Stimulated activated CD8-positive, alpha-beta memory T cell treated with anti-CD3 and anti-CD28 coated beads, Interleukin-4, amount 100 ng/mL, for 4 hours (primary cell): Measurements from ENCODE around the gene RNF113B.

Experiments
- DNase-seq, 2 donors: peaks; one replicate each; pipeline ENCODE4 v3.0.0-alpha.2; 2020; ENCODE audit warnings: low read depth in 2 of 2, low spot score in 1 of 2

The RNF113B gene

DNA sequence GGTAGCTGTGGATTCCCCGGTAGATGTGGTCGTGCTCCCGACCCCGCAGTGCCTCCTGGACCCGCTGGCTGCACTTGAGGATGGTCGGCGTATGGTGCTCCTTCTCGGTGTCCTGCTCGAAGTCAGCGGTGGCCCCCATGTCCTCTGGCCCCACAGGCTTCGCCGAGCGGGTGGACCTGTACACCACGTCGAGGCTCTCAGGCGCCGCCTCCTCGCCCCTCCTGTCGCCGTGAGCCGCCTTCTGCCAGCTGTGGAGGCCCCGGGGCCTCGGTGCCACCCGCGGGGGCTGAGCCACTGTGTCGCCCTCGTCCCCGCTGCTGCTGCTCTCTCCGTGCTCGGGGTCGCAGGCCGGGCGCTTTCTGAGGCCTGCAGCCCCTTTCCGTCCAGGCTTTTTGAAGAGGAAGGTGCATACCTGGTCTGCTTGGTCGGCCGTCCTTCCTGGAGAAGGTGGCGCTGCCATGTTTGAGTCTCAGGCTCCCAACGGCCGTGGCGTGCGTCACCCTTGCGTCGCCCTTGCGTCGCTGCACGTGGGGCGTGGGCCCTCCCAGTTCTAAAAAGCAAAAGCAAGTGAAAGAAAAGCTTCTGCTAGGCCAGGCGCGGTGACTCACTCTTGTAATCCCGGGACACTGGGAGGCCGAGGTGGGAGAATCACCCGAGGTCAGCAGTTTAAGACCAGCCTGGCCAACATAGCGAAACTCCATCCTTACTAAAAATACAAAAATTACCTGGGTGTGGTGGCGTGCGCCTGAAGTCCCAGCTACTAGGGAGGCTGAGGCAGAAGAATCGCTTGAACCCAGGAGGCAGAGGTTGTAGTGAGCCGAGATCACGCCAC lies at the start of gene RNF113B:
Gene RNF113B, minus strand, starts transcription at position 493 of the 832 bp plus-strand sequence. Its CDS starts 33 bp downstream, at position 460.
- no peak for DNase-seq

DNA sequence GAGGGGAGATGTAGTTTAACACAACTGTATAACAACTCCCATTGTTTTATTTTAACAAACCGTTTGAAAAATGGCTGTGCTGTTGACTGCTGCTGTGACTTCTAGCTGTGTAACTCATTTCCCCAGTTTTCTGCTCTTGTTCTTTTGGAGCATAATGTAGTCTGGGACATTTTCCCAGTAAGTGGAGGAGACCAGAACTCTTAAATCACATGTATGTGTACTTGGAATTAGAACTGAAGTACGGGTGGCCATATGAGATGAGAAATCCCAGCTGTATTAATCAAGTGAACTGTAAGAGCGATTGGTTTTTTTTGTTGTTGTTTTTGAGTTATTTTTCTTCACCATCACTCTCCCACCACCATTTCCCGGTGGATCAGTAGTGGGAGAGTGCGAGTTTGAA lies 49.4 kb upstream of the RNF113B start:
- no peak for DNase-seq

GRCh38 chr13:98225036-98225940 lies 48.2 kb upstream of the RNF113B start:
- no peak for DNase-seq

GRCh38 chr13:98224557-98224956 lies 47.5 kb upstream of the RNF113B start:
- no peak for DNase-seq

DNA sequence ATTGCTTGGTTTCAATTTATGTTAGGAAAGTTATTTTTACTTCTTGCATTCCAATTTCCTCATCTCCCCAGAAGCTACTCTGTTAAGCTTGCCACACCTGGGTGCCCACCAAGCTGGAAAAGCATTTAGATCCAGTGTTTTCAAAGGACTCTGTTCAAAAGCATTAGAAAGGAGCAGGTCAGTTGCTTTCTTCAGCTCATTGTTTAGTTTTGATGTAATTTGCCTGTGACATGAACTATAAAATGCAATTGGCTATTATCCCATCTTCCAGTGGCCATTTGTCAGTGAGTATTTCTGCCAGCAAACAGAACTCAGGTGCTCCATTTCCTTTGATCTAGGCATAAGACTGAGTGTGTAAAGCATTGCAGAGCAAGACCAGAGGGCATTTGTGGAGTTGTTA lies 46.7 kb upstream of the RNF113B start:
- DNase-seq, result no peak

DNA sequence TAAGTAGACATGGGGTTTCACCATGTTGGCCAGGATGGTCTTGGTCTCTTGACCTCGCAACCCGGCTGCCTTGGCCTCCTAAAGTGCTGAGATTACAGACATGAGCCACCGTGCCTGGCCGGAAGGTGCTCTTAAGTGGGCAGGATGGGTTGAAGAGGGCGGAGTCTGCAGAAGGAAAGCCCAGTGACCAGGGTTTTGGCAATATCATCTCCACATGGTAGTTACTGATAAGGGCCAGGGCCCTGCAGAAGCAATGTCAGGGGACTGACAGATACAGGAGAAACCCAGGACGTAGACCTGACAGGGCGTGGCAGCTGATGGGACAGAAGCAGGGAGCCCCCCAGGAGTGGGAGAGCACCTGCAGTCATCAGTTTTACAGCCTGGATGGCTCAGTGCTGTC lies 45.7 kb upstream of the RNF113B start:
- DNase-seq, result no peak

DNA sequence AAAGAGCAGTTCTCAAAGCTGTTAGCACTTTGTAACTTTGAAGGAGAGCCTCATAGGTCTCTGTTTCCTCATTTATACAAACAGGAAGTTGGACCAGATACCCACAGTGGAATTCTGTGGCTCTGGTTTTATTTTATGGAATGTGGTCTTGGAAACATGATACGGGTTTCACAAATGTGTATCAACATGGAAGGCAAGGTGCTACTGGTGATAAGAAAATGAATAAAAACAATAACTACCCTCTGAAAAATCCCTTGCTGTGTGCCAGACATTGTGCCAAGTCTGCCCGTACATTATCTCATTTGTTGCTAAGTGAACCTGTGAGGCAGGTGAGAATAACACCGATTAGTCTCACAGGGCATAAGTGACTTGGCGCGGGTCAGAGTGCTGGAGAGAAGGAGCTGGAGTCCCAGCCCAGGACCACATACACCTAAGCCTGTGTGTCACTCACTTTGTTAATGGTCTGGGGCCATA lies 45.0 kb upstream of the RNF113B start:
- no peak for DNase-seq

DNA sequence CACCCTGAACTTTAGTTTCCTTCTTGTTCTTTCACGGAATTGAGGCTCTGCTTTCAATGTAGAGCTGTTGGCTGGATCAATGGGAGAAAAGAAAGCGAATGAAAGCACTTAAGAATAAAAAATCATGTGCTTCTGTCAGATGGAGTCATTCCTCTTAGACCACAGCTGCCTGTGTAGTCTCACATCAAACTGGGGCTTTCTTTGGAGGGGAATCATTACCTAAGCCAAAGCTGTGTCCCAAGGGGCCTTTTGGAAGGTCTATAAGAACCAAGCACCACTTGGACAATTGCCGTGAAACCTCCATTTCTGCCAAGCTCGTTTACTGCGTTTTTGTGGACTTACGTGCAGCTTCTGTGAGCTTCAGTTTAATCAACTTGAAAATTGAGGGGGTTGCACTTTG lies 44.2 kb upstream of the RNF113B start:
- no peak for DNase-seq

DNA sequence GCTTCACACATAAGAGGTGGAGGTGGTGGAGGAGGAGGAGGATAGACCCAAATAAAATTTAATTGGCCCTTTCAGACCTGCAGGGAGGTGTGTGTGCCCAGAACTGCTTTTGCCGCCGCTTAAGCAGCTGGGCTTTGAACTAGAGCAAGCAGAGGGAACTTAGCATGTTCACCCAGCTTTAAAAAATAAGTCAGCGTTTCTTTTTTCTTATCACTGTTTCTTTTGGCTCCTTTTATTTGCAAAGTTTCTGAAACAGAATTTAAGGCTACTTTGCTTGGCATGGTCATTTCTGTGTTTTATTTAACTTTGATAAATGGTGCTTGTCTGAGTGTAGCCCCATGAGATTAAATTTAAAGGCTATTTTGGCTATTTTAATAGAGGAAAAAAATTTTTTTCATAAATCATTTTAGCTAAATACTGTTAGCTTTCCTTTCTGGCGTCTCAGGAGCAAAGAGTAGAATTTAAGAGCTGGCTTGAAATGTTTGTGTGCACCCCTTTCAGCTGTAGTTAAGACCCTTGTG lies 43.3 kb upstream of the RNF113B start:
- DNase-seq, result no peak

DNA sequence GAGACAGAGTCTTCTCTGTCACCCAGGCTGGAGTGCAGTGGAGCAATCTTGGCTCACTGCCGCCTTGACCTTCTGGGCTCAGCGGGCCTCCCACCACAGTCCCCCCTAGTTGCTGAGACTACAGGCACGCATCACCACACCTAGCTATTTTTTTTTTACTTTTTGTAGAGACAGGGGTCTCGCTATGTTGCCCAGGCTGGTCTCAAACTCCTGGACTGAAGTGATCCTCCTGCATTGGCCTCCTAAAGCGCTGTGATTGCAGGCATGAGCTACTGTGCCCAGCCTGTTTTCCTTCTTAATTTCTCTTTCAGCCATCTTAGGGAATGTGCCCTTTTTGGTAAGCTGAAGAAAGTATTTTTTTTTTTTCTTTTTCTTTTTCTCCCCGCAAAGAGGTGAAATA lies 42.6 kb upstream of the RNF113B start:
- DNase-seq, result no peak

DNA sequence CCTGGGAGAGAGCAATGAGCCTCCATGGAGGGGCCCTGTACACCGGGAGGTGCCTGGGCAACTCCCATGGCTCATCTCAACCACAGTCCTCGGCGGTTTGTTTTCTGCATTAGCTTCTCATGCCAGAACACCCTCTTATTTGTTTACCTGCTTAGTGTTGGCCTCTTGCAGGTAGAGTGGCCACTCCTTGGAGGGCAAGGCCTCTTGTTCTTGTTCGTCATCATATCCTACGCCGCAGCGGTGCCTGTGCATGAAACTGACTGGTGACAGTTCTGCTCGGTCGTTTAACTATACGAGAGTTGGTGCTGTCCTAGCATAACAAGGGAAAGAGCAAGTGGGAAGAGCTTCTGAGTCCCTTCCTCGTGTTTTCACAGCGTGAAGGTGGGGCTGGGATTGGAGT lies 40.5 kb upstream of the RNF113B start:
- no peak for DNase-seq

DNA sequence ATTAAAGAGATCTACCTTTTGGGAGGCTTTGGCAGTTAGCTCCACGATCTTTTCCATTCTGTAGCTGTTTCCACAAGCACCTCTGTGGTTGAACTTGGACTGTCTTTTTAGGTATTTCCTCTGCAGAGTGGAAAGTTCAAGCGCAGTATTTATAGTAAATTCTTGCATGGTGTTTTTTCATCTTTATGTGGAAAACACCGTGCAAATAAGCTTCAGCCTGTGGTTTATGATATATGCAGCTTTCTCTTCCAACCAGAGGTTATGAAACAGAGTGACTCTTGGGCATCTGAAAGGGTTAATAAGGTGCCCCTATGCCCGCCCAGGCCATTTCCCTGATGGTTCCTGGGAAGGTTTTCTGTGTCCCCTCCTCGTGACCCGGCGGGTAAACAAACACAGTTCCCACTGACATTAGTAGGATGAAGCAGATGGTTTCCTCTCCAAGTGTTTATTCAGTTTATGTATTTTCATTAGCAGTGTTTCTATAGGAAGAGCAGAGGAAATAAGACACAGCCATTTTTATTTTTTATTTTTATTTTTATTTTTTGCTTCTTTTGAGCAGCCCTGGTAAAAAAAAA lies 39.7 kb upstream of the RNF113B start:
- DNase-seq, result no peak

DNA sequence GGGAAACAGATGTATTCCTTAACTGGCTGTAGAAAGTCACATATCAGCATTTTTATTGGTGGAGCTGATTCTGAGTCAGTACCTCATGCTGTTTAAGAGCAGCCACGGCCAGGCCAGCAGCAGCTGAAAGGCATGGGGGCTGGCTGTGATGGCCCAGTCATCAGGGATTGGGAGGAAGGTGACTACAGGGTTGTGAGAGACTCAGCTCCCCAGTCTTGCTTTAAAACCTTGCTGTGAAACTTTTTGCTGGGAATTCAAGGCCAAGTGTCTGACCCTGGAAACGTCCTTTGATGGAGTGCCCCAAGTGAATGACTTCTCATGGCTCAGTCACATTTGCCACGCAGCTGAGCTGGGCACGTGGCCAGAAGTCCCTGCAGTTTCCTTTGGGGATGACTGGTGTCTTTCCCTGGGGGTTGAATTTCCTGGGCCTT lies 39.1 kb upstream of the RNF113B start:
- DNase-seq, result no peak

DNA sequence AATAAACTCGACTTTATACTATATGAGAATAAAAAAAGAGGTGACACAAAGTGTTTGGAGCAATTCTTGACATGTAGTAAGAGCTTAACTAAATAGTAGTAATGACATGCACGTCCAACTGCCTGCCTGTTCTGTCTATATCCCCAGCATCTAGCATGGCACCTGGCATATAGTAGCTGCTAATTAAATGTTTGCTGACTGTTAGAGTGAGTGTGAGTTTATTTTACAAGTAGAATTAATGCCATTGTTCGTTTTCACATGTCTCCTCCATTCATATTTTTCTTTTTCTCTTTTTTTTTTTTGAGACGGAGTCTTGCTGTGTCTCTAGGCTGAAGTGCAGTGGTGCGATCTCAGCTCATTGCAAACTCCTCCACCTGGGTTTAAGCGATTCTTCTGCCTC lies 38.4 kb upstream of the RNF113B start:
- no peak for DNase-seq

DNA sequence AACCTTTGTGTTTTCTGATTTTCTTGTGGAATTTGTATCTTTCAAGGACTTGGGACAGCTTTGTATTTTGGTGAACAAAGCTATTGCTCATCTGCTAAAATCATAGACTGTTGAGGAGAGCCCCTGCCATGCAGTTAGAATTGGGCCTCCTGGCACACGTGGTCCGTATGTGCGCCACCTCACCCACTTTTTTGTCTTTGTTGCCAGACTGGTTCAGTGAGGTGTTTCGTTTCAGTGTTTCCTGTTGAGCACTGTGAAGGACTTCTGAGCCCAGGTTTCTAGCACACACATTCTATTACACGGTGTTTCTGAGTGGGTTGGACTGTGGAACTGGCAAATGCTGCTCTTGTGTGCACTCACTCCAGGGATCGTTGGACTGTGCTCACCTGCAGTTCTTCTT lies 37.6 kb upstream of the RNF113B start:
- DNase-seq, result no peak

GRCh38 chr13:98214008-98214643 lies 37.1 kb upstream of the RNF113B start:
- no peak for DNase-seq

DNA sequence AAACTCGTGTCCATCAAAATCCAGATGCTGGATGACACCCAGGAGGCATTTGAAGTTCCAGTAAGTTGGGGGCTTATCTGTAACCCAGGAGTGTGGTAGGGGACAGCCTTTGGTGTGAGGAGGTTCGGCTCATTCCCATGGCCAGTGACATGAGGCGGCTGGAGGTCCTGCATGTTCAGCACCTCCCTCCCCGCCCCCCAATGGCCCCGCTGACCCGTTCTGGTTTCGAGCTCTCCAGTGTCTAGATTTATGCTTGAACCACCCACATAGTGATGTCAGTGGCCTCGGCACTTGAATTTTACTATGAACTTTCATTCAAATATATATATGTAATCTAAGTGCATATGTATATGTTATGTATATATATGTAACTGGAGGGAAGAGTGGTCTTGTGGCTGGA lies 36.3 kb upstream of the RNF113B start:
- no peak for DNase-seq

- DNase-seq, result no peak
These were observed 35.7 kb upstream of the RNF113B start for GRCh38 chr13:98212763-98213162.

GRCh38 chr13:98208606-98209005 lies 31.5 kb upstream of the RNF113B start:
- no peak for DNase-seq

- no peak for DNase-seq
These were observed 30.3 kb upstream of the RNF113B start for GRCh38 chr13:98207416-98207815.

GRCh38 chr13:98206946-98207345 lies 29.9 kb upstream of the RNF113B start:
- DNase-seq, result no peak
